B cell (primary cell): ENCODE results near the gene TRPM8. TPM values are rescaled to one million over a fixed set of nuclear protein-coding genes. Genes with fewer than 3 reads are reported as not detected.

Experiments used
- ATAC-seq: fragments of 200-7000 bp; cut with Tn5 transposase; one replicate; pipeline ENCODE4 v1.10.0; 2021; ENCODE audit warnings: low read depth, mild to moderate bottlenecking, moderate number of reproducible peaks, moderate library complexity
- CTCF ChIA-PET: fragments of 350-600 bp; sonication (Branson Sonifier 250); formaldehyde crosslinking; loops from one replicate; lab custom pipeline; 2021; ENCODE audit warnings: antibody characterized with exemption, inconsistent platforms; lab: Charles Lee
- POLR2A ChIA-PET: fragments of 350-600 bp; sonication (Branson Sonifier 250); formaldehyde crosslinking; loops from one replicate; lab custom pipeline; 2021; ENCODE audit warnings: antibody characterized with exemption; lab: Charles Lee
- DNase-seq: peaks from one replicate; pipeline ENCODE4 v3.0.0; 2013
- H2AFZ ChIP-seq: 2 replicates; pipeline ENCODE4 v1.6.1; 2012; ENCODE audit warnings: mild to moderate bottlenecking, low read depth, low read length; ENCODE audit not compliant: insufficient read depth, poor library complexity, severe bottlenecking
- H3K27ac ChIP-seq, 2 donors: 1 replicate in 1 of 2; 2 replicates in 1 of 2; pipeline ENCODE4 v1.5.1; 2012 to 2013; ENCODE audit warnings: low read length in 2 of 2, mild to moderate bottlenecking in 2 of 2, moderate library complexity in 1 of 2
- H3K27me3 ChIP-seq, 4 experiments: fragments of 200-600 bp in 1 of 4; sonication (generic) in 1 of 4; replicated peaks in 1 of 4; 1 replicate in 2 of 4; 2 replicates in 2 of 4; pipeline versions ENCODE4 v1.6.1 to v1.7.0; 2013 to 2016; ENCODE audit warnings: low read length in 3 of 4, mild to moderate bottlenecking in 2 of 4, mixed read lengths in 1 of 4, moderate library complexity in 1 of 4; ENCODE audit not compliant: insufficient read depth in 4 of 4, control insufficient read depth in 3 of 4; ENCODE audit errors: control extremely low read depth in 1 of 4
- H3K36me3 ChIP-seq, 2 experiments: replicated peaks in 1 of 2; 1 replicate in 1 of 2; 2 replicates in 1 of 2; pipeline versions ENCODE4 v1.6.1 to v1.7.1; 2013; ENCODE audit warnings: low read length in 1 of 2; ENCODE audit not compliant: insufficient read depth in 2 of 2, control insufficient read depth in 1 of 2; ENCODE audit errors: control extremely low read depth in 1 of 2, extremely low read depth in 1 of 2
- H3K4me1 ChIP-seq, 2 donors: fragments of 200-600 bp in 1 of 2; sonication (generic) in 1 of 2; 1 replicate in 1 of 2; 2 replicates in 1 of 2; pipeline versions ENCODE4 v1.5.1 to v1.6.1; 2013 to 2017; ENCODE audit warnings: low read length in 2 of 2; ENCODE audit not compliant: control insufficient read depth in 2 of 2, insufficient read depth in 2 of 2
- H3K4me2 ChIP-seq: replicated peaks from 2 replicates; pipeline ENCODE3; 2012; ENCODE audit warnings: mild to moderate bottlenecking, low read depth, low read length; ENCODE audit not compliant: poor library complexity, severe bottlenecking
- H3K4me3 ChIP-seq, 5 experiments: fragments of 200-600 bp in 1 of 5; sonication (generic) in 1 of 5; 1 replicate in 3 of 5; 2 replicates in 2 of 5; pipeline versions ENCODE4 v1.5.1 to v1.7.0; 2011 to 2016; ENCODE audit warnings: low read length in 4 of 5, mild to moderate bottlenecking in 4 of 5, low read depth in 2 of 5, control low read depth in 1 of 5, moderate library complexity in 1 of 5; ENCODE audit not compliant: insufficient read depth in 1 of 5; ENCODE audit errors: control extremely low read depth in 1 of 5, extremely low read depth in 1 of 5
- H3K79me2 ChIP-seq: fragments of 200-600 bp; sonication (generic); one replicate; pipeline ENCODE4 v1.6.0; 2016; ENCODE audit warnings: low read length; ENCODE audit not compliant: control insufficient read depth, insufficient read depth
- H3K9ac ChIP-seq: fragments of 200-600 bp; sonication (generic); 2 replicates; pipeline ENCODE4 v1.6.1; 2017; ENCODE audit warnings: mild to moderate bottlenecking, low read length, moderate library complexity
- H3K9me3 ChIP-seq, 3 donors: one replicate each; pipeline versions ENCODE4 v1.6.1 to v1.7.1; 2013; ENCODE audit warnings: low read length in 2 of 3; ENCODE audit not compliant: control insufficient read depth in 2 of 3, insufficient read depth in 1 of 3; ENCODE audit errors: control extremely low read depth in 1 of 3
- H4K20me1 ChIP-seq: 2 replicates; pipeline ENCODE4 v1.6.0; 2012; ENCODE audit warnings: mild to moderate bottlenecking, low read length; ENCODE audit not compliant: insufficient read depth, control insufficient read depth, poor library complexity, severe bottlenecking
- H3K27ac Mint-ChIP-seq: one replicate; pipeline ENCODE4 v1.8.0; 2021; ENCODE audit warnings: mixed read lengths
- H3K27me3 Mint-ChIP-seq: one replicate; pipeline ENCODE4 v1.8.0; 2021; ENCODE audit warnings: mixed read lengths
- H3K4me1 Mint-ChIP-seq: one replicate; pipeline ENCODE4 v1.8.0; 2021; ENCODE audit warnings: mixed read lengths
- H3K4me3 Mint-ChIP-seq: one replicate; pipeline ENCODE4 v1.8.0; 2021; ENCODE audit warnings: mixed read lengths
- H3K9me3 Mint-ChIP-seq: one replicate; pipeline ENCODE4 v1.8.0; 2022; ENCODE audit warnings: mixed read lengths; ENCODE audit not compliant: insufficient read depth
- CTCF ChIP-seq: fragments of 200-600 bp; IDR thresholded peaks from one replicate; pipeline ENCODE4 v1.8.0; 2022; ENCODE audit warnings: antibody characterized with exemption, mild to moderate bottlenecking
- EZH2 ChIP-seq: IDR thresholded peaks from 2 replicates; pipeline ENCODE4 v1.6.1; 2012; ENCODE audit warnings: borderline replicate concordance, low read depth, mild to moderate bottlenecking, moderate library complexity, low read length; ENCODE audit not compliant: insufficient read depth, poor library complexity, severe bottlenecking
- WGBS: methylation state at CpG from one replicate; pipeline ENCODE4 v1.1.5; 2013; ENCODE audit warnings: missing lambda C conversion rate; ENCODE audit not compliant: insufficient coverage; 5-methylcytosine and 5-hydroxymethylcytosine counted together
- intact Hi-C: fragments of 100-400 bp; cut with micrococcal nuclease; formaldehyde crosslinking; loops from one replicate; pipeline ENCODE4 v1.10.0; 2022
- polyA plus RNA-seq: library from polyadenylated mRNA; depleted of rRNA; stranded (reverse); fragments of >200 nt; gene quantifications from 2 replicates; pipeline ENCODE4 v1.2.3, GENCODE V29; 2012
- total RNA-seq, 2 donors: library from RNA; stranded (reverse); fragments of 120-200 nt in 1 of 2; gene quantifications; 1 replicate in 1 of 2; 2 replicates in 1 of 2; pipeline versions ENCODE4 v1.2.3 to v1.2.4, GENCODE V29; 2013 to 2022

TRPM8 gene
- total and polyA plus RNA-seq, 2 donors (not counting 1 experiment from before 2014, with no cell fraction given), result not detected

- H3K9me3 ChIP-seq, result no peaks in the 10 kb centered on the region
- Mint-ChIP-seq H3K9me3 (no peaks in the 10 kb centered on the region), H3K27ac (no peak overlapping the region), H3K4me1 (no peaks in the 10 kb centered on the region), H3K4me3 (no peak overlapping the region), H3K27me3 (peaks cover 54% of the 10 kb centered on the region)
- ATAC-seq (no peak), DNase-seq (no peak)
- H3K4me3 ChIP-seq, result no peak overlapping the region
- H3K27ac ChIP-seq, result no peak overlapping the region
- H3K4me2 ChIP-seq, result no peak overlapping the region
- intact Hi-C loops, result no loop called here
- no peaks in the 10 kb centered on the region for H4K20me1 ChIP-seq
- H2AFZ ChIP-seq, result no peak overlapping the region
- WGBS, result 92% methylated on average over 12 of the region's 13 CpGs
- POLR2A ChIA-PET, result no interaction called here
- no peak for TF ChIP-seq CTCF
- TF ChIP-seq EZH2, result no peak
- CTCF ChIA-PET, result interaction anchor here (0.8 to 1.0 kb wide), 2 partner anchors 575 to 1136 kb away, joined by 3 read pairs; no protein-coding TSS in a partner anchor
- H3K9ac ChIP-seq, result no peak overlapping the region
- no peaks in the 10 kb centered on the region for H3K79me2 ChIP-seq
- peaks cover 0 to 10% (median 4%) of the 10 kb centered on the region in 4 experiments for H3K27me3 ChIP-seq
- H3K4me1 ChIP-seq, result no peaks in the 10 kb centered on the region
- no peaks in the 10 kb centered on the region for H3K36me3 ChIP-seq
Measured at GRCh38 chr2:233972941-233973575, 55.9 kb downstream of the TRPM8 start.

GRCh38 chr2:233973786-233974185 lies 56.6 kb downstream of the TRPM8 start:
- intact Hi-C loops, result no loop called here

More at GRCh38 chr2:233973786-233974185, 56.6 kb downstream of the TRPM8 start:
- no peaks in the 10 kb centered on the region for H3K9me3 ChIP-seq
- H3K4me3 ChIP-seq, result no peak overlapping the region
- ChIA-PET CTCF (interaction anchor here (0.8 to 1.0 kb wide), 2 partner anchors 574 to 1135 kb away, joined by 3 read pairs; no protein-coding TSS in a partner anchor), POLR2A (no interaction called here)
- Mint-ChIP-seq H3K27ac (no peak overlapping the region), H3K9me3 (no peaks in the 10 kb centered on the region), H3K4me1 (no peaks in the 10 kb centered on the region), H3K4me3 (no peak overlapping the region), H3K27me3 (peaks cover 57% of the 10 kb centered on the region)
- H3K36me3 ChIP-seq, result no peaks in the 10 kb centered on the region
- H3K9ac ChIP-seq, result no peak overlapping the region
- H3K4me2 ChIP-seq, result no peak overlapping the region
- no peak for ATAC-seq
- no peak overlapping the region for H2AFZ ChIP-seq
- no peaks in the 10 kb centered on the region for H3K4me1 ChIP-seq
- no peaks in the 10 kb centered on the region for H3K79me2 ChIP-seq
- WGBS, result 90% methylated on average over 4 of the region's 6 CpGs
- no peak for DNase-seq
- no peaks in the 10 kb centered on the region for H4K20me1 ChIP-seq
- no peak for TF ChIP-seq CTCF
- TF ChIP-seq EZH2, result no peak
- H3K27me3 ChIP-seq, result peaks cover 0 to 10% (median 4%) of the 10 kb centered on the region in 4 experiments
- no peak overlapping the region for H3K27ac ChIP-seq
